Endothelial cell of umbilical vein (primary cell): Measurements from ENCODE around the gene MYRFL. TPM values are rescaled to one million over a fixed set of nuclear protein-coding genes. Genes with fewer than 3 reads are reported as not detected.

Source experiments
- BruUV-seq: library from RNA; stranded (reverse); fragments of 400-500 nt; replicated peaks from 2 replicates; lab custom pipeline; 2021; lab: Mats Ljungman, UMichigan
- CTCF ChIA-PET: fragments of 300-600, 350-600 bp; sonication (Branson Sonifier 250); formaldehyde crosslinking; loops from one replicate; lab custom pipeline; 2021; ENCODE audit warnings: antibody characterized with exemption, inconsistent platforms; lab: Charles Lee
- POLR2A ChIA-PET: fragments of 300-600, 350-600 bp; sonication (Branson Sonifier 250); formaldehyde crosslinking; loops from one replicate; lab custom pipeline; 2021; ENCODE audit warnings: antibody characterized with exemption, inconsistent platforms; lab: Charles Lee
- DNase-seq: peaks from one replicate; pipeline ENCODE4 v3.0.0-alpha.2; 2011; ENCODE audit warnings: low read depth, low spot score
- FAIRE-seq: peaks from 2 replicates; lab custom pipeline; 2011; peaks lifted over from hg19 to GRCh38; lab: Jason Lieb, UNC
- H2AFZ ChIP-seq: 2 replicates; pipeline ENCODE4 v1.6.0; 2012; ENCODE audit warnings: low read depth, low read length, control low read depth, inconsistent platforms
- H3K27ac ChIP-seq: 2 replicates; pipeline ENCODE4 v1.5.1; 2011; ENCODE audit warnings: low read depth, mild to moderate bottlenecking, control low read depth, low read length, moderate library complexity; ENCODE audit not compliant: insufficient read depth
- H3K27me3 ChIP-seq, 2 experiments: 2 replicates each; pipeline versions ENCODE4 v1.6.0 to v1.6.1; 2011; ENCODE audit warnings: low read length in 2 of 2, mixed read lengths in 1 of 2; ENCODE audit not compliant: control insufficient read depth in 2 of 2, insufficient read depth in 2 of 2
- H3K36me3 ChIP-seq, 2 experiments: 2 replicates in 1 of 2; 3 replicates in 1 of 2; pipeline ENCODE4 v1.5.1; 2011; ENCODE audit warnings: low read length in 2 of 2, mild to moderate bottlenecking in 1 of 2, moderate library complexity in 1 of 2; ENCODE audit not compliant: control insufficient read depth in 2 of 2, insufficient read depth in 2 of 2; ENCODE audit errors: extremely low read depth in 1 of 2
- H3K4me1 ChIP-seq: 3 replicates; pipeline ENCODE4 v1.5.1; 2011; ENCODE audit warnings: mild to moderate bottlenecking, low read length; ENCODE audit not compliant: control insufficient read depth, insufficient read depth; ENCODE audit errors: extremely low read depth
- H3K4me2 ChIP-seq: 2 replicates; pipeline ENCODE4 v1.6.1; 2011; ENCODE audit warnings: low read length, control low read depth, mixed read lengths; ENCODE audit not compliant: insufficient read depth
- H3K4me3 ChIP-seq, 3 experiments: fragments of 200-600 bp in 1 of 3; sonication (generic), shearing (Covaris generic) in 1 of 3; replicated peaks in 1 of 3; 2 replicates each; pipeline ENCODE4 v1.5.1; 2011 to 2016; ENCODE audit warnings: control low read depth in 3 of 3, low read length in 3 of 3, mild to moderate bottlenecking in 2 of 3, inconsistent platforms in 1 of 3, low read depth in 1 of 3, moderate library complexity in 1 of 3; ENCODE audit not compliant: insufficient read depth in 1 of 3
- H3K79me2 ChIP-seq: 2 replicates; pipeline ENCODE4 v1.6.0; 2012; ENCODE audit warnings: low read length, inconsistent platforms; ENCODE audit not compliant: control insufficient read depth, insufficient read depth
- H3K9ac ChIP-seq: replicated peaks from 2 replicates; pipeline ENCODE3; 2011; ENCODE audit warnings: low read length, control low read depth; ENCODE audit not compliant: insufficient read depth; ENCODE audit errors: extremely low read depth
- H3K9me1 ChIP-seq: replicated peaks from 3 replicates; pipeline ENCODE4 v1.6.0; 2011; ENCODE audit warnings: mild to moderate bottlenecking, low read length; ENCODE audit not compliant: control insufficient read depth, insufficient read depth; ENCODE audit errors: extremely low read depth
- H3K9me3 ChIP-seq: replicated peaks from 2 replicates; pipeline ENCODE4 v1.5.1; 2012; ENCODE audit warnings: low read length, inconsistent platforms; ENCODE audit not compliant: control insufficient read depth, insufficient read depth
- H4K20me1 ChIP-seq: replicated peaks from 2 replicates; pipeline ENCODE3; 2011; ENCODE audit warnings: mild to moderate bottlenecking, low read length; ENCODE audit not compliant: control insufficient read depth, insufficient read depth; ENCODE audit errors: extremely low read depth
- CTCF ChIP-seq, 2 donors: IDR thresholded peaks; 1 replicate in 1 of 2; 2 replicates in 1 of 2; pipeline ENCODE4 v1.5.1; 2011; ENCODE audit warnings: low read length in 2 of 2, mild to moderate bottlenecking in 2 of 2, moderate library complexity in 2 of 2, control low read depth in 1 of 2, inconsistent platforms in 1 of 2, low read depth in 1 of 2; ENCODE audit not compliant: insufficient read depth in 1 of 2; ENCODE audit errors: extremely low read depth in 1 of 2
- EZH2 ChIP-seq: IDR thresholded peaks from 2 replicates; pipeline ENCODE4 v1.6.1; 2012; ENCODE audit warnings: borderline replicate concordance, low read depth, mild to moderate bottlenecking, moderate library complexity, low read length, inconsistent platforms; ENCODE audit not compliant: severe bottlenecking
- FOS ChIP-seq: IDR thresholded peaks from 2 replicates; pipeline ENCODE4 v1.6.1; 2011; ENCODE audit warnings: mild to moderate bottlenecking, low read length, moderate library complexity, borderline replicate concordance; ENCODE audit not compliant: insufficient read depth
- GATA2 ChIP-seq: IDR thresholded peaks from 2 replicates; pipeline ENCODE4 v1.7.0; 2011; ENCODE audit warnings: low read depth, mild to moderate bottlenecking, moderate library complexity, mixed read lengths, low read length; ENCODE audit not compliant: insufficient read length, insufficient read depth
- JUN ChIP-seq: IDR thresholded peaks from 2 replicates; pipeline ENCODE4 v1.6.1; 2011; ENCODE audit warnings: borderline replicate concordance, low read depth; ENCODE audit not compliant: insufficient read length, insufficient read depth
- MAX ChIP-seq: IDR thresholded peaks from 2 replicates; pipeline ENCODE4 v1.6.1; 2011; ENCODE audit not compliant: insufficient read depth, insufficient read length
- MYC ChIP-seq: IDR thresholded peaks from one replicate; pipeline ENCODE4 v1.6.1; 2011; ENCODE audit warnings: mild to moderate bottlenecking, low read depth, low read length
- POLR2A ChIP-seq: IDR thresholded peaks from 2 replicates; pipeline ENCODE4 v1.6.1; 2012; ENCODE audit warnings: low read depth, mild to moderate bottlenecking, control low read depth, low read length
- POLR2AphosphoS5 ChIP-seq: IDR thresholded peaks from 2 replicates; pipeline ENCODE4 v1.6.1; 2012; ENCODE audit warnings: low read depth, mild to moderate bottlenecking, control low read depth, low read length, moderate library complexity; ENCODE audit not compliant: insufficient read depth
- dilution Hi-C: fragments of 300-500 bp; cut with MboI; formaldehyde crosslinking; loops from one replicate; pipeline ENCODE4 v1.15.0; 2019; ENCODE audit warnings: low sequenced_read_pairs; ENCODE audit not compliant: extremely low pct_ligation_motif_present
- intact Hi-C: fragments of 100-400 bp; cut with micrococcal nuclease; formaldehyde crosslinking; loops from one replicate; pipeline ENCODE4 v1.10.0; 2022
- polyA plus RNA-seq, 4 experiments: library from polyadenylated mRNA; depleted of rRNA in 3 of 4; stranded (reverse) in 3 of 4; unstranded in 1 of 4; fragments of >200 nt; gene quantifications; 2 replicates each; pipeline versions ENCODE4 v1.2.1 to v1.2.3, GENCODE V29; 2011 to 2012; ENCODE audit warnings: missing spikeins in 1 of 4
- total RNA-seq: library from RNA; stranded (reverse); gene quantifications from 2 replicates; pipeline ENCODE4 v1.2.3, GENCODE V29; 2021

MYRFL gene
- total and polyA plus RNA-seq, 2 donors (not counting 3 experiments of a cell fraction or from before 2014, with no cell fraction given): not detected

GRCh38 chr12:69947123-69947522 is 122.1 kb downstream of the MYRFL start:
- no TSS peak for BruUV-seq
- Histone ChIP-seq H3K9ac (no peak overlapping the region), H3K27ac (no peak overlapping the region), H2AFZ (no peak overlapping the region), H3K4me1 (no peaks in the 10 kb centered on the region), H3K79me2 (no peaks in the 10 kb centered on the region), H3K9me3 (no peaks in the 10 kb centered on the region), H4K20me1 (no peaks in the 10 kb centered on the region), H3K9me1 (no peaks in the 10 kb centered on the region), H3K4me2 (no peak overlapping the region), H3K4me3 (no peak overlapping the region), H3K36me3 (no peaks in the 10 kb centered on the region), H3K27me3 (peaks cover 0 to 5% of the 10 kb centered on the region in 2 experiments)
- ChIA-PET POLR2A (interaction anchor here (0.6 kb wide), 1 partner anchor 541 kb away, joined by 4 read pairs; no protein-coding TSS in a partner anchor), CTCF (interaction anchor here (2.3 kb wide), 1 partner anchor 46 kb away, joined by 7 read pairs; no protein-coding TSS in a partner anchor)
- DNase-seq (no peak), FAIRE-seq (no peak)
- intact Hi-C loops (no loop called here), dilution Hi-C loops (no loop called here)
- no peak for TF ChIP-seq EZH2
- no peak for TF ChIP-seq MYC
- no peak for TF ChIP-seq MAX
- no peak for TF ChIP-seq JUN
- no peak for TF ChIP-seq GATA2
- no peak for TF ChIP-seq FOS
- TF ChIP-seq POLR2A: no peak
- TF ChIP-seq CTCF (IDR thresholded peaks at IDR 0.05; ENCODE audit: extremely low read depth in 1 of 2, insufficient read depth in 1 of 2, low read depth in 1 of 2, low read length in 2 of 2): no peak
- no peak for TF ChIP-seq POLR2AphosphoS5
